NCI-H1417 (cell line): Measurements from ENCODE around the gene FAM136A.
"Not testable (repeated sequence)": the region's sequence is repeated elsewhere in the genome, so short reads cannot be mapped to it uniquely, and the experiment has no call there.

Experiments
- DNase-seq, 3 experiments: peaks; one replicate each; lab custom pipeline; 2025; lab: John Stamatoyannopoulos, UW

FAM136A gene

DNA sequence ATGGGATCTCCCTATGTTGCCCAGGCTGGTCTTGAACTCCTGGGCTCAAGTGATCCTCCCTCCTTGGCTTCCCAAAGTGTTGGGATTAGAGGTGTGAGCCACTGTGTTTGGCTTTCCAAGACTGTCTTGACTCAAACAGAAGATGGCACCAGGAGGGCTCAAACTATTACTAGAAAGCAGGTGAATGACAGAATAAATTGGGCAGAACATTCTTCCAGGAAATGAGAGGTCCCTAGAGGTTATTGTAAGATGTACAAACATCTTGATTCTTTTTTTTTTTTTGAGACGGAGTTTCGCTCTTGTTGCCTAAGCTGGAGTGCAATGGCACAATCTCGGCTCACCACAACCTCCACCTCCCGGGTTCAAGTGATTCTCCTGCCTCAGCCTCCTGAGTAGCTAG is 4.0 kb downstream of the FAM136A start:
- DNase-seq = not testable (repeated sequence)

DNA sequence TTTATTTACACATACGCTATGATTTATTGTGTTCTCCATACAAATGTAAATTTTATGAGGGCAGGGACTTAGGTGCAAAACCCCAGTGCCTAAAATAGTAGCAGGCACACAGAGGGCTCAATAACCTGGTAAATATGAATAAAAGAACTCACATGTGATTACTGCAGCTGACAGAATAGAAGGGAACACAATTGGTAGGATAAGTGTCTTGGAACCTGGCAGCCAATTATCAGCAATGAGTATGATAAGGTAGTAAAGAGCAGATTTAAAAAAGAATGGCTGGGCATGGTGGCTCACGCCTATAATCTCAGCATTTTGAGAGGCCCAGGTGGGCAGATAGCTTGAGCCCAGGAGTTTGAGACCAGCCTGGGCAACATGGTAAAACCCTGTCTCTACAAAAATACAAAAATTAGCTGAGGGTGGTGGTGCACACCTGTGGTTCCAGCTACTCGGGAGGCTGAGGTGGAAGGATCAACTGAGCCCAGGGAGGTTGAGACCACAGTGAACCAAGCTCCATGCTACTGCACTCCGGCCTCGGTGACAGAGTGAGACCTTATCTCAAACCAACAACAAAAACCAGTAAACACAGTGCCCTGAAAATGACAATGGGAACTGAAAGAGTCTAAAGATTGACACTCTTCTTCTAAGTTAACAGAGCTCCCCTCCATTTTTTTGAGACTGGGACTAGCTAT is 18.2 kb downstream of the FAM136A start:
- DNase-seq = no peak

- no peak for DNase-seq
These were observed 19.4 kb downstream of the FAM136A start for GRCh38 chr2:70282439-70282838.

- no peak for DNase-seq
These were observed 21.5 kb downstream of the FAM136A start for GRCh38 chr2:70280242-70280798.

DNA sequence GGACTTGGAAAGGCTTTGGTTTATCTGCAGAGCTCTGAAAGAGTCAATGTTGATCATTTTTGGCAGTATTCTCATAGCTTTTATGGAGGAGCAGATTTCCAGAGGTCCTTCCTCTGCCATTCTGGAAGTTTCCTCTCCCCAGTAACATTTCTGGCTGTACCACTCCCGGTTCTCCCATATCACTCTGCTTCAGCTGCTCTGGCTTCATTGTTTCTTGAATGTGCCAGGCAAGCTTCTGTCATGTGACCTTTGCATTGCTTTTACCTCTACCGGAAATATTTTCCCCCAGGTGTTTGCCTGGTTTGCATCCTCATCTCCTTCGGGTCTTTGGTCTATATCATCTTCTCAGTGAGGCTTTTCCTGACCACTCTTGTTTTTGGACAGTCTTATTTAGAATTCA is 31.5 kb downstream of the FAM136A start:
- no peak for DNase-seq

- not testable (repeated sequence) for DNase-seq
These were observed 32.2 kb downstream of the FAM136A start for GRCh38 chr2:70269422-70270302.

- not testable (repeated sequence) for DNase-seq
These were observed 34.9 kb downstream of the FAM136A start for GRCh38 chr2:70266925-70267324.

DNA sequence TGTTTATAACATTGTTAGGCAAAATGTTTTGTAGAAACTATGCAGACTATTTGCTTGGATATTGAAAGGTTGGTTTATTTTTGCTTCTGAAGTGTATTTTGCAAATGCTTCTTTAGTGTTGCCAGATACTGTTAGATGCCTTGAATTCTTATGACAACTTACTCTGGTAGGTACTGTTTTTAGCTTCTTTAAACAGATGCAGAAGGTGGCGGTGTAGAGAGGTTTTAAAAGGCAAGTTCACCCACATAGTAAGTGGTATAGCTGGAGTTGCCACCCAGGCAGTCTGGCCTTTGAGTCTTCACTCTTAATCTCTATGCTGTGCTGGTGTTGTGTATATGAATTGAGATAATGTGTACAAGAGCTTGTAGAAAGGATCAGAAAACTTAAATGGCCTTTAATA is 40.4 kb downstream of the FAM136A start:
- DNase-seq = no peak

- DNase-seq = peak in 1 of 3 experiments; percentile 76
These were observed 43.4 kb downstream of the FAM136A start for GRCh38 chr2:70258532-70258875.

- no peak for DNase-seq
These were observed 46.1 kb downstream of the FAM136A start for GRCh38 chr2:70255637-70256314.

DNA sequence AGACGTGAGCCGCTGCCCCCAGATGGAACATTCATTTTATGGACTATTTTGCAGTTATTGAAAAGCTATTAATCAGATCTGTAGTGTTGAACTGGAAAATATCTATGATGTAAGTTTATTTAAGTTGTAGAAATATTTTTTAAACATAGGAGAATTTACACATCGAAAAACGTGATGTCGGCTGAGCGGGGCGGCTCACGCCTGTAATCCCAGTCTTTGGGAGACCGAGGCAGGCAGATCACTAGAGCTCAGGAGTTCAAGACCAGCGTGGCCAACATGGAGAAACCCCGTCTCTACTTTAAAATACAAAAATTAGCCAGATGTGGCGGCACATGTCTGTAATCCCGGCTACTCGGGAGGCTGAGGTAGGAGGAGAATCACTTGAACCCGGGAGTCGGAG is 51.4 kb downstream of the FAM136A start:
- no peak for DNase-seq

DNA sequence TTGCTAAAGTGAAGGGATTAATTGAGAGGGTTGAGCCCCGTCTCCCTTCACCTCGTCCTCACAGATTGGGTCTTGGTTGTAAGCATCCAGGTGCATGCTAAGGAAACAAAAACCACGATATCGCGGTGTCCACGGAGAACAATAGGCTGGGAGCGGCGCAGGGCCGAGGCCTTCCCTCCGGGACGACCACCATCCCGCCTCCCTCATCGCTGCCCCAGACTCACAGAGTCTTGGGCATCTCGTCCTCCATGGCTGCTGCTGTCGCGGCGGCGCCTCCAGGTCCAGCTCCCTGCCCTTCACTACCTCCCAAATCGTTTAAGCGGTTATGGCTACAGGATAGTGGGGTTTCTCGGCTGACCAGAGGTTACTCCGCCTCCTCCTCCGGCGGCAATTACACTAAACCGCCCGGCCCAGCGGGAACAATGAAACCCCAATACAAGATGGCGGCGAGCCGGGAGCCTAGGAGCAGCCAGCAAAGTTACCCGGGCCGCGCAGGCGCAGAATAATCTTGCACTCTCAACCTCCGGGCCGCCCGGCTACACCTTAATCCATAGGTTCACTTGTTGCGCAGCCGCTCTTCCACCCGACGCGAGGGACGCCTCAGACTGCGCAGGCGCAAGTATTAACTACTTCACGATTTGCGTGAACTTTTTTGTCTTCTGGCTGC is 53.6 kb downstream of the FAM136A start, which contains the start of gene TIA1:
TIA1 (minus strand) TSS at position 448 of the 667 bp plus-strand sequence; CDS start at position 250, 198 bp downstream.
- peak; percentile 99 to 100 (median 100) for DNase-seq

GRCh38 chr2:70247364-70248180 is 54.3 kb downstream of the FAM136A start:
- DNase-seq = peak; percentile 49 to 89 (median 61)
